GM23338 (cell line): Measurements from ENCODE around the gene PSMD2.

Experiments used
- EZH2 ChIP-seq: fragments of 200-600 bp; sonication (generic); IDR thresholded peaks from one replicate; pipeline ENCODE4 v1.8.0; 2017; ENCODE audit warnings: antibody characterized with exemption, mild to moderate bottlenecking, low read depth; ENCODE audit not compliant: unreplicated experiment
- EZH2phosphoT487 ChIP-seq: fragments of 200-600 bp; sonication (generic); IDR thresholded peaks from one replicate; pipeline ENCODE4 v1.8.1; 2018; ENCODE audit warnings: antibody characterized with exemption; ENCODE audit not compliant: unreplicated experiment
- POLR2AphosphoS5 ChIP-seq: IDR thresholded peaks from 2 replicates; pipeline ENCODE4 v1.6.1; 2016; ENCODE audit warnings: antibody characterized with exemption, low read depth
- TF ChIP-seq, protein P1 (sequence below), 2 experiments: fragments of 200-600 bp in 1 of 2; sonication (generic) in 1 of 2; conservative IDR thresholded peaks; 2 replicates each; pipeline versions ENCODE4 v1.5.1 to v1.6.1; 2016 to 2017; ENCODE audit warnings: antibody characterized with exemption in 2 of 2, low read depth in 2 of 2, mild to moderate bottlenecking in 2 of 2, moderate library complexity in 1 of 2

- TF ChIP-seq, protein P1, sequence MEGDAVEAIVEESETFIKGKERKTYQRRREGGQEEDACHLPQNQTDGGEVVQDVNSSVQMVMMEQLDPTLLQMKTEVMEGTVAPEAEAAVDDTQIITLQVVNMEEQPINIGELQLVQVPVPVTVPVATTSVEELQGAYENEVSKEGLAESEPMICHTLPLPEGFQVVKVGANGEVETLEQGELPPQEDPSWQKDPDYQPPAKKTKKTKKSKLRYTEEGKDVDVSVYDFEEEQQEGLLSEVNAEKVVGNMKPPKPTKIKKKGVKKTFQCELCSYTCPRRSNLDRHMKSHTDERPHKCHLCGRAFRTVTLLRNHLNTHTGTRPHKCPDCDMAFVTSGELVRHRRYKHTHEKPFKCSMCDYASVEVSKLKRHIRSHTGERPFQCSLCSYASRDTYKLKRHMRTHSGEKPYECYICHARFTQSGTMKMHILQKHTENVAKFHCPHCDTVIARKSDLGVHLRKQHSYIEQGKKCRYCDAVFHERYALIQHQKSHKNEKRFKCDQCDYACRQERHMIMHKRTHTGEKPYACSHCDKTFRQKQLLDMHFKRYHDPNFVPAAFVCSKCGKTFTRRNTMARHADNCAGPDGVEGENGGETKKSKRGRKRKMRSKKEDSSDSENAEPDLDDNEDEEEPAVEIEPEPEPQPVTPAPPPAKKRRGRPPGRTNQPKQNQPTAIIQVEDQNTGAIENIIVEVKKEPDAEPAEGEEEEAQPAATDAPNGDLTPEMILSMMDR (conservative IDR thresholded peaks at IDR 0.05; ENCODE audit: low read depth in 2 of 2), result no peak
- TF ChIP-seq EZH2 (peak; percentile 57), EZH2phosphoT487 (no peak), POLR2AphosphoS5 (no peak)
Observed at GRCh38 chr3:184262764-184263179, 36.3 kb upstream of the PSMD2 start.
